Astrocyte of the cerebellum (primary cell): ENCODE data around the gene CD36.

Source experiments
- DNase-seq: peaks from one replicate; pipeline ENCODE4 v3.0.0-alpha.2; 2011; ENCODE audit warnings: low read depth
- H3K4me3 ChIP-seq: 2 replicates; pipeline ENCODE4 v1.5.1; 2011; ENCODE audit warnings: mild to moderate bottlenecking, low read depth, low read length, moderate library complexity
- in situ Hi-C: cut with HindIII; loops from 2 replicates; pipeline ENCODE4 v1.10.0; 2017; ENCODE audit warnings: low sequenced_read_pairs
- TF ChIP-seq, protein P1 (sequence below): IDR thresholded peaks from 2 replicates; pipeline ENCODE4 v1.5.1; 2012; ENCODE audit warnings: low read length, low read depth, moderate library complexity, mild to moderate bottlenecking; ENCODE audit errors: missing control alignments

Gene CD36

DNA sequence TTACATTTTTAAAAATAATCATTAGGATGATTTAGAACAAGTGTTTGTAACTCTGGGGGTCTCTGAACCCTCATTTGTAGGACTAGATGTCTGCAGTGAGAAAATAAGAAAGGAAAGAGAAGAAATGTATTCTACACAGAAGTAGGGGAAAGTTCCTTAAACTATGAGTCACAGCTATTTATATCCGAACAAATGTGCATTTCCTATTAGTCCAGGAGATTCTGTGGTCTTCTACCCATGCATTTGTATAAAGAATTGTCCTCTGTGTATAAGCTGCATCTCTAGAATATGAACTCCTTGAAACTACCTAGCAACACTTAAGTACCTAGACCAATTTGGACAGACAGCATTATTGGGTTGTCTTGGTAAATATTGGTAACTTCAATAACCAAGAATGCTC is 15.9 kb upstream of the CD36 start:
- DNase-seq, result peak; percentile 32
- in situ Hi-C loops, result no loop called here
- H3K4me3 ChIP-seq, result no peak overlapping the region
- TF ChIP-seq, protein P1, sequence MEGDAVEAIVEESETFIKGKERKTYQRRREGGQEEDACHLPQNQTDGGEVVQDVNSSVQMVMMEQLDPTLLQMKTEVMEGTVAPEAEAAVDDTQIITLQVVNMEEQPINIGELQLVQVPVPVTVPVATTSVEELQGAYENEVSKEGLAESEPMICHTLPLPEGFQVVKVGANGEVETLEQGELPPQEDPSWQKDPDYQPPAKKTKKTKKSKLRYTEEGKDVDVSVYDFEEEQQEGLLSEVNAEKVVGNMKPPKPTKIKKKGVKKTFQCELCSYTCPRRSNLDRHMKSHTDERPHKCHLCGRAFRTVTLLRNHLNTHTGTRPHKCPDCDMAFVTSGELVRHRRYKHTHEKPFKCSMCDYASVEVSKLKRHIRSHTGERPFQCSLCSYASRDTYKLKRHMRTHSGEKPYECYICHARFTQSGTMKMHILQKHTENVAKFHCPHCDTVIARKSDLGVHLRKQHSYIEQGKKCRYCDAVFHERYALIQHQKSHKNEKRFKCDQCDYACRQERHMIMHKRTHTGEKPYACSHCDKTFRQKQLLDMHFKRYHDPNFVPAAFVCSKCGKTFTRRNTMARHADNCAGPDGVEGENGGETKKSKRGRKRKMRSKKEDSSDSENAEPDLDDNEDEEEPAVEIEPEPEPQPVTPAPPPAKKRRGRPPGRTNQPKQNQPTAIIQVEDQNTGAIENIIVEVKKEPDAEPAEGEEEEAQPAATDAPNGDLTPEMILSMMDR, result no peak

GRCh38 chr7:80623503-80624252 is 14.8 kb upstream of the CD36 start:
- in situ Hi-C loops, result no loop called here
- TF ChIP-seq, protein P1, result no peak
- no peak for DNase-seq
- no peak overlapping the region for H3K4me3 ChIP-seq

DNA sequence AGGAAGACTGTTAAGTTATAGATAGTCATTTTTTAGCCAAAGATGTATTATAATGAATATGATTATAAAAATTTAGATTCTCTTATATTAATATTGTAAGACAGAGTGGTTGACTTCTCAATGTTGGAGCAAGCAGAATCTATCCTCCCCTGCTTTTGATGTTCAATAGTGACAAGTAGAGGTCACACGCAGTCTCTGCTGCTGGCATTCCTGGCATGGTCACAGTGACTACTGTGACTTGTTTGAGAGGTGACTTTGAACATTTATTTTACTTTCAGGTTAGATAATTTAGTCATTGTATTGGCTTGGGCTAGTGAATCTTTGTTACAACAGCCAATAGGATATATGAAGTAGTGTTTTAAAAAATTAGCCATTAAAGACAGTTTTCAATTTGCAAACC is 13.7 kb upstream of the CD36 start:
- in situ Hi-C loops, result no loop called here
- no peak overlapping the region for H3K4me3 ChIP-seq
- TF ChIP-seq, protein P1, result no peak
- DNase-seq, result no peak

DNA sequence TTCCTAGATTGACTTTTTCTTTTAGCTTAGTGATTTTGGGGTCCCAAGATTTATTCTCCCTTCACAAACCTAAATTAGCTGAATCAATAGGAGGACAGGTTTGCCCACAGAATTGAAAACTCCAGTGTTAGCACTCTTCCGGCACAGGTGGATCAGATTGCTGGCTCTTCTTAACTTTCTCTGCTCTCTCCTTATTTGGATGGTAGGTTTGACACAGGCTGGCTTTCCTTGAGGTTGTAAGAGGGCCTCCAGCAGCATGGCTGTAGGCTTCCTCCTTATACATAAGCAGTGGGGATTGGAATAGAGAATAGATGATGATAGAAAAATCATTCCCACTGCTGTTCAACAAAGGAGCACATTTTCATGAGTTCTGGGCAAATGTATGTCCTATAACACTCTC is 9.4 kb upstream of the CD36 start:
- TF ChIP-seq, protein P1, result no peak
- in situ Hi-C loops, result no loop called here
- no peak overlapping the region for H3K4me3 ChIP-seq
- no peak for DNase-seq

- in situ Hi-C loops, result no loop called here
- H3K4me3 ChIP-seq, result no peak overlapping the region
- peak; percentile 36 for DNase-seq
- TF ChIP-seq, protein P1, result no peak
Observed at GRCh38 chr7:80630608-80631405, 7.6 kb upstream of the CD36 start.

DNA sequence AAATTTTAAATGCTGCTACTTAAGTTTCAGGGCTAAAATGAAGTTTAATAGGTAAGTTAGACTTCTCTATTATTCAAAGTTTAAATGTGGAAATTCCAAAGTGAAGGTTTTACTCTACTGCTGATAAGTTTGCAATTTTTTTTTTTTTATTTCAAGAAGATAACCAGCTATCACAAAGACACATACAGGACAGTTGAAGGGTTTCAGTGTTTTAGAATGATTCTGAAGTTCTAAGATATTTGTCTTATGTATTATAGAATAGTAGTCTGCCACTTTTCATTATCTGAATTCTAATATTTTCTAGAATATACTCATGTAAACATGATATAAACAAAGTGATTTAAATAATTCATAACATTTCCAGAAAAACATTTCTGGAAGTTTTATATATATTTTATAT is 7.0 kb upstream of the CD36 start:
- H3K4me3 ChIP-seq, result no peak overlapping the region
- TF ChIP-seq, protein P1, result no peak
- DNase-seq, result no peak
- in situ Hi-C loops, result no loop called here
